GM21381 (cell line): ENCODE measurements around the gene RAE1.
"Not testable (repeated sequence)": the region's sequence is repeated elsewhere in the genome, so short reads cannot be mapped to it uniquely, and the experiment has no call there.

Experiments used
- ATAC-seq: cut with Tn5 transposase; IDR thresholded peaks from one replicate; pipeline ENCODE4 v1.9.1; 2021; ENCODE audit warnings: mild to moderate bottlenecking, moderate library complexity; ENCODE audit not compliant: unreplicated experiment

The RAE1 gene

DNA sequence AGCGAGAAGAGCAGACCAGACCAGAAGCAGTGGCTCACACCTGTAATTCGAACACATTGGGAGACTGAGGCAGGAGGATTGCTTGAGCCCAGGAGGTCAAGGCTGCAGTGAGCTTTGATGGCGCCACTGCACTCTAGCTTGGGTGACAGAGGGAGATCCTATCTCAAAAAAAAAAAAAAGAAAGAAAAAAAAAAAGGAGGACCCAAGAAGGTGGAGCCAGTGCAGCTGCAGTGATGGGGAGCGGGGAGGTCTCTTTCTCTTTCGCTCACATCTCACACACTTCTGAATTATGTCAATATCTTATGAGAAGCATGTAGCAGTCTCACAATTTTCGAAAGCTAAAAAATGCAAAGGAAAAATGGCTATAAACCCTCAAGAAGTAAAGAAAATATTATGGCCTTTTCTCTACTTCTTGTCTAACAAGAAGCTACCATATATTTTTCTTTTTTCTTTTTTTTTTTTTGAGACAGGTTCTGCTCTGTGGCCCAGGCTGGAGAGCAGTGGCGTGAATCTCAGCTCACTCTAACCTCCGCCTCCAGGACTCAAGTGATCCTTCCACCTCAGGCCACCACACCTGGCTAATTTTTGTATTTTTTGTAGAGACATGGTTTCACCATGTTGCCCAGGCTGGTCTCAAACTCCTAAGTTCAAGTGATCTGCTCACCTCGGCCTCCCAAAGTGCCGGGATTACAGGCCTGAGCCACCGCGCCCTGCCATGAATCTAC lies 25.3 kb upstream of the RAE1 start:
- ATAC-seq, result no peak

- no peak for ATAC-seq
These were observed 24.2 kb upstream of the RAE1 start for GRCh38 chr20:57326667-57327455.

DNA sequence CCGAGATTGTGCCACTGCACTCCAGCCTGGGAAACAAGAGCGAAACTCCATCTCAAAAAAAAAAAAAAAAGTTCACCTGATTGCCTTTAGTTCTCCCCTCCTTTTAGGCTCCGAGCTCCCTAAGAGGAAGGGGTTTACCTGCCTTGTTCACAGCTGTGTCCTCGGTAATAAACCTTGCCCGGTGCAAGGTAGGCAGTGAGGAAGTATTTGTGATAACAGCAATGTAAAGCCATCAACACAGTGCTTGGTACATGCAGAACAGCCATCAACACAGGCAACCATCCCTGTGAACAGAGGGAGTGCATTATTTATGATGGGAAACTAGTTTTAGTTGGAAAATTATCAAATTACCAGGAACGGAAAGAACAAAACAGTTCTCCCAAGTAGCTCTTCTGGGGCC lies 23.2 kb upstream of the RAE1 start:
- no peak for ATAC-seq

DNA sequence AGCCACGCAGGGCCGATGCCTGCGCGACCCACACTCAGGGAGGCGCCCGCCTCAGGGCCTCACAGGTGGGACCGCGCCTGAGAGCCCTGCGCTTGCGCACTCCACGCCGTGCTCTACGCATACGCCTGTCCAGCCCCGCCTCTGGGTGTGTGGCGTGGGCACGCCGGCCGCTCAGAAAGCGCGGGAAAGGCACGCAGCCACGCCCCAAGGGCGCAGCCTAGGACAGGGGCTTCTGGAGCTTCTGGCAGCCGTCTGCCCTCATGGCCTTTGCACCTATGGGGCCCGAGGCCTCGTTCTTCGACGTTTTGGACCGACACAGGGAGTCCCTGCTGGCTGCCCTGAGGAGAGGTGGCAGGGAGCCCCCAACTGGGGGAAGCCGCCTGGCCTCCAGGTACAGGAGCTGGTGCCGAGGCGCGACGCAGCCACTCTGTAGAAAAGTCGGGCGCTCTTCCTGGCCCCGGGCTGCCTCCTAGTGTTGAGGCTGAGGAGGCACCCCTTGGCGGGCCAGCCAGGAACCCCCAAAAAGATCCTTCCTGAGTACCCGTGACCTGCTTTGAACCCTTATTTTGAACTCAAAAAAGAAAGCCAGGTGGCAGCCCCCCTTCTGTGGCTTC lies 21.3 kb upstream of the RAE1 start, which contains the start of gene SPO11:
Gene SPO11, plus strand, starts transcription at position 196 of the 614 bp plus-strand sequence. Its CDS starts 65 bp downstream, at position 261.
- ATAC-seq, result no peak

DNA sequence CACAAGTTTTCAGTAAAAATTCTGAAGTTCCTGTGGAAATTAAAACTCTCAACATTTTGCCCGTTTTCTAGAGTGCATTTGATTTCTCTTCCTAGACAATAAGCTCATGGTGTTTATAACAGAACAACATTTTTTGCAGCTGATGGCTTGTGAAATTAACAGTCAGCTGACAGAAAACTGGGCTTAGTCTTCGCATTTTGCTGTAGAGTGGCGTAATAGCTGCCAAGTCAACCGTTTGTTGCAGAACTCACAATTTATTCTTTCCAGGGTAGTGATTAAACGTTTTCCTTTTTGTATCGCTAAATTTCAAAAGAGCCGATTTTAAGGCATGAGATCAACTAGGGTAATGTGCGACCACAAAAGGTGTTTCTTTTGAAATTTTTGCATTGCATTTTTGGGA lies 20.1 kb upstream of the RAE1 start:
- ATAC-seq, result no peak

- ATAC-seq, result no peak
These were observed 18.7 kb upstream of the RAE1 start for GRCh38 chr20:57332105-57333089.

- ATAC-seq, result no peak
These were observed 15.7 kb upstream of the RAE1 start for GRCh38 chr20:57335392-57335791.

- no peak for ATAC-seq
These were observed 9.4 kb upstream of the RAE1 start for GRCh38 chr20:57341663-57342062.

DNA sequence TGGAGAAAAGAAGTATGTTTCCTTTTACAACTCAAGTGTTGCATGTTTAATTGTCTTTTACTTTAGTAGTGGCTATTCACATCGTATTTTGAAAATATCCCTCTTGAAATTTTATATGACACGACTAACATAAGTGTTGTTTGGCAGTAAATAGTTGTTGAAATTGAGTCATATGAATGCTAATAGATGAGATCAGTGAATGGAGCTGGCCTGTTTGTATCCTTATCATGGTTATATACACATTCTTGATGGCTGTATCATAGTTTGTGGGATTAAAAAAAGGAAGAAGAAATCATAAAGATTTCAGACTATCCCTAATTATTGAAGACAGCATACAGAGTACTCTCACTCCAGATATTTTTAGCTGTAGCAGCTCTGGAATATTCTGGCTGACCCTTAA lies 8.2 kb upstream of the RAE1 start:
- no peak for ATAC-seq

GRCh38 chr20:57346477-57346876 lies 4.6 kb upstream of the RAE1 start:
- no peak for ATAC-seq

DNA sequence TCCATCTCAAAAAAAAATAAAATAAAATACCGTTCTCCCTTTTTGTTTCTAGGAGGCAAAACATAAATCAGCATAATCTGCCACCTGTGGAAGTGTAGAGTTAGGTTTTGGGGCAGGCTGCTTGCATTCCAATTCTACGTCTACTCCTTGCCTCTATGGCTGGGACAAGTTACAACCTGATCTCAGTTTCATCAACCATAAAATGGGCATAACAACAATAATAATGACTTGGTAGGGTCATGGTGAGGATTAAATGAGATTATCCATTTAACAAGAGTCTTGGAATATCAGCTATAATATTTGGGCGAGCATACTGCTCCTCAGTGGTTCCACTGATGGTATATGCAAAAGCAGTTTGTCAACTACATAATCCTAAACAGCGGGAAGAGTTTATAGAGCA lies 3.7 kb upstream of the RAE1 start:
- no peak for ATAC-seq

DNA sequence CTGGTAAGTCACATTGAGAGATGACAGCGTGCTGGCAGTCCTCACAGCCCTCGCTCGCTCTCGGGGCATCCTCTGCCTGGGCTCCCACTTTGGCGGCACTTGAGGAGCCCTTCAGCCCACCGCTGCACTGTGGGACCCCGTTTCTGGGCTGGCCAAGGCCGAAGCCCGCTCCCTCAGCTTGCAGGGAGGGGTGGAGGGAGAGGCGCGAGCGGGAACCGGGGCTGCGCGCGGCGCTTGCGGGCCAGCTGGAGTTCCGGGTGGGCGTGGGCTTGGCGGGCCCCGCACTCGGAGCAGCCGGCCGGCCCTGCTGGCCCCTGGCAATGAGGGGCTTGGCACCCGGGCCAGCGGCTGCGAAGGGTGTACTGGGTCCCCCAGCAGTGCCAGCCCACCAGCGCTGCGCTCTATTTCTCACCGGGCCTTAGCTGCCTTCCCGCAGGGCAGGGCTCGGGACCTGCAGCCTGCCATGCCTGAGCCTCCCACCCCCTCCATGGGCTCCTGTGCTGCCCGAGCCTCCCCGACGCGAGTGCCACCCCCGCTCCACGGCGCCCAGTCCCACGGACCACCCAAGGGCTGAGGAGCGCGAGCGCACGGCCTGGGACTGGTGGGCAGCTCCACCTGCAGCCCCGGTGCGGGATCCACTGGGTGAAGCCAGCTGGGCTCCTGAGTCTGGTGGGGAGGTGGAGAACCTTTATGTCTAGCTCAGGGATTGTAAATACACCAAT lies 2.7 kb upstream of the RAE1 start:
- ATAC-seq, result not testable (repeated sequence)

- ATAC-seq, result not testable (repeated sequence)
These were observed 2.0 kb upstream of the RAE1 start for GRCh38 chr20:57348922-57349574.

- no peak for ATAC-seq
These were observed 859 bp upstream of the RAE1 start for GRCh38 chr20:57350081-57350710.

DNA sequence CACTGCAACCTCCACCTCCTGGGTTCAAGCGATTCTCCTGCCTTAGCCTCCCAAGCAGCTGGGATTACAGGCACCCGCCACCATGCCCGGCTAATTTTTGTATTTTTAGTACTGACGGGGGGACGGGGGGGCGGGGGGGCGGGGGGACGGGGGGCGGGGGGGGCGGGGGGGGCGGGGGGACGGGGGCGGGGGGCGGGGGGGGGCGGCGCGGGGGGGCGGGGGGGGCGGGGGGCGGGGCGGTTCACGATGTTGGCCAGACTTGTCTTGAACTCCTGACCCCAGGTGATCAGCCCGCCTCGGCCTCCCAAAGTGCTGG lies 371 bp upstream of the RAE1 start:
- not testable (repeated sequence) for ATAC-seq

- no peak for ATAC-seq
These were observed 1.2 kb downstream of the RAE1 start for GRCh38 chr20:57352305-57352704.

GRCh38 chr20:57353351-57353750 lies 2.3 kb downstream of the RAE1 start:
- ATAC-seq, result no peak

DNA sequence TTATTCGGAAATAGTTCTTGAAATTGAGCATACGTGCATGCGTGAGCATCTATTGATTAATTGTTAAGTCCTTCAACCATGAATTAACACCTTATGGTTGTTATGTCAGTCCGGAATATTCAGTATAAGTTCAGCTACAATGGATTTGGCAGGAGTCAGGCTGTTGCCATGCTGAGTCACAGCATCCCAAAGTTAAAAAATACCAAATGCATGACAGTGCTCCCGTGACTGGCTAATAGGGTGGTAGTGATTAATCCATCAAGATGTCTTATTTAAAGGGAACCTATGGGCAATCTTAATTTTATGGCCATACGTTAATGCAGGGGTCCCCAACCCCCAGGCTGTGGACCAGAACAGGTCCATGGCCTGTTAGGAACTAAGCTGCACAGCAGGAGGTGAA lies 10.5 kb downstream of the RAE1 start:
- ATAC-seq, result no peak

- no peak for ATAC-seq
These were observed 13.4 kb downstream of the RAE1 start for GRCh38 chr20:57364451-57364850.
